ENCODE measurements around the gene CALHM1.

DNA sequence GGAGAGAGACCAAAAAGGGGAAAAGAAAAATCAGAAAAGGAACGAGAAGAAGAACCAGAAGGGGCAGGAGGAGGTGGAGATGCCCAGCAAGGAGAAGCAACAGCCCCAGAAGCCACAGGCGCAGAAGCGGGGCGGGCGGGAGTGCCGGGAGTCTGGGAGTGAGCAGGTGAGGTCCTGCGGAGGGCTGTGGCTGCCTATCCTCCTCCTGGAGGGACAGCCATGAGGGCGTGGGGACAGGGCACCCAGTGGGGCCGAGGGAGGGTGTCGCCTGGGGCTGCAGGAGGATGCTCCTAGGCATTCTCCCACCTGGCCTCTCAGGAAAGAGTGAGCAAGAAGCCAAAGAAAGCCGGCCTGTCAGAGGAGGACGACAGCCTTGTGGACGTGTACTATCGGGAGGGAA, 18.3 kb downstream of the CALHM1 start:
- TF ChIP-seq, protein P1, sequence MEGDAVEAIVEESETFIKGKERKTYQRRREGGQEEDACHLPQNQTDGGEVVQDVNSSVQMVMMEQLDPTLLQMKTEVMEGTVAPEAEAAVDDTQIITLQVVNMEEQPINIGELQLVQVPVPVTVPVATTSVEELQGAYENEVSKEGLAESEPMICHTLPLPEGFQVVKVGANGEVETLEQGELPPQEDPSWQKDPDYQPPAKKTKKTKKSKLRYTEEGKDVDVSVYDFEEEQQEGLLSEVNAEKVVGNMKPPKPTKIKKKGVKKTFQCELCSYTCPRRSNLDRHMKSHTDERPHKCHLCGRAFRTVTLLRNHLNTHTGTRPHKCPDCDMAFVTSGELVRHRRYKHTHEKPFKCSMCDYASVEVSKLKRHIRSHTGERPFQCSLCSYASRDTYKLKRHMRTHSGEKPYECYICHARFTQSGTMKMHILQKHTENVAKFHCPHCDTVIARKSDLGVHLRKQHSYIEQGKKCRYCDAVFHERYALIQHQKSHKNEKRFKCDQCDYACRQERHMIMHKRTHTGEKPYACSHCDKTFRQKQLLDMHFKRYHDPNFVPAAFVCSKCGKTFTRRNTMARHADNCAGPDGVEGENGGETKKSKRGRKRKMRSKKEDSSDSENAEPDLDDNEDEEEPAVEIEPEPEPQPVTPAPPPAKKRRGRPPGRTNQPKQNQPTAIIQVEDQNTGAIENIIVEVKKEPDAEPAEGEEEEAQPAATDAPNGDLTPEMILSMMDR (IDR thresholded peaks at IDR 0.05; ENCODE audit: low read depth, low read length), result no peak
- no peak for TF ChIP-seq EZH2phosphoT487 (IDR thresholded peaks at IDR 0.05; ENCODE audit: low read depth)

Measured in OCI-LY3 (cell line).